Activated T-helper 1 cell treated with anti-CD3 and anti-CD28 coated beads, Interleukin-12 subunit alpha, Interleukin-12 subunit beta, Interleukin-2, Interleukin-4 antibody, amounts not matched to agents 30 ng/mL and 10 ng/mL and 1 ng/mL, durations not matched to agents 14 hours and 24 hours and 36 hours (primary cell): Measurements from ENCODE around the gene GNLY. TPM values are rescaled to one million over a fixed set of nuclear protein-coding genes. Genes with fewer than 3 reads are reported as not detected.

Source experiments
- DNase-seq: peaks from one replicate; pipeline ENCODE4 v3.0.0; 2021; ENCODE audit warnings: low spot score
- H3K27ac Mint-ChIP-seq: one replicate; pipeline ENCODE4 v1.8.0; 2021; ENCODE audit warnings: mild to moderate bottlenecking, mixed read lengths
- H3K27me3 Mint-ChIP-seq: one replicate; pipeline ENCODE4 v1.8.0; 2022; ENCODE audit warnings: mild to moderate bottlenecking, moderate library complexity, mixed read lengths; ENCODE audit not compliant: insufficient read depth
- H3K36me3 Mint-ChIP-seq: one replicate; pipeline ENCODE4 v1.8.0; 2021; ENCODE audit warnings: low read depth, mixed read lengths
- H3K4me1 Mint-ChIP-seq: one replicate; pipeline ENCODE4 v1.8.0; 2021; ENCODE audit warnings: low read depth, mixed read lengths
- H3K4me3 Mint-ChIP-seq: one replicate; pipeline ENCODE4 v1.8.0; 2021; ENCODE audit warnings: mild to moderate bottlenecking, moderate library complexity, mixed read lengths
- H3K9me3 Mint-ChIP-seq: one replicate; pipeline ENCODE4 v1.8.0; 2021; ENCODE audit warnings: mixed read lengths
- intact Hi-C: fragments of 100-400 bp; cut with micrococcal nuclease; formaldehyde crosslinking; loops from one replicate; pipeline ENCODE4 v1.15.1; 2024
- total RNA-seq: library from RNA; stranded (reverse); gene quantifications from 2 replicates; pipeline ENCODE4 v1.2.3, GENCODE V29; 2022

GNLY gene
- total RNA-seq, 1 donor from 2014 or later: 152 TPM

DNA sequence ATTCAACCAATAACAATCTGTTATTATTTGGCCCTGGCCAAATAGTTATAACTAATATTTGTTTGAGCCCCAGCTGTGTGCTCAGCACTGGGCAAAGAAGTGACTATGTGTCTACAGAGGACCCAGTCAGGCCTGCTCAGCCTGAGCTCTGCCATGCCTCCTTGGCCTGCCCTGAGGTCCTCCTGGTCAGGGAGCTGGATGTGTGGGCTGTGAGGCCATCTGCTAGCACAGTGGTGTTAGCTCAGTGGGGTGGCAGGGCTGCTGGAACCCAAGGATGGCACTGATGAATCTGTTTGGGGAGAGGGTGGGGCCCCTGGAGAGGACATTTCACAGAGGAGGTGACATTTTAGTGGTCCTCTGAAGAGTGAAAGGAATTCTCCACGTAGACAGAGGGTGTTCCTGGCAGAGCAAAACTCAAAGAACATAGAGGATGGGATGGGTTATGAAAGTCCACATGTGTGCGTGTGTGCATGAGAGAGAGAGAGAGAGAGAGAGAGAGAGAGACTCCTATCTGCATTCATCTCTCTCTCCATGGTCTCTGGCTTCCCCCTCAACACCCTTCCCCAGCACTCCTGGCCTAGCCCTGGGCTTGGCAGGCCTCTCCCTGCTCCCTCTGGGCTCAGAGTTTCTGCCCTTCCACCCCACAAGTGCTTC, 38.4 kb downstream of the GNLY start:
- Mint-ChIP-seq H3K27me3 (peaks cover 29% of the 10 kb centered on the region), H3K4me3 (no peak overlapping the region), H3K9me3 (no peaks in the 10 kb centered on the region), H3K27ac (peak overlapping the region; percentile 48), H3K4me1 (peaks cover 13% of the 10 kb centered on the region), H3K36me3 (no peaks in the 10 kb centered on the region)
- intact Hi-C loops: no loop called here
- no peak for DNase-seq

DNA sequence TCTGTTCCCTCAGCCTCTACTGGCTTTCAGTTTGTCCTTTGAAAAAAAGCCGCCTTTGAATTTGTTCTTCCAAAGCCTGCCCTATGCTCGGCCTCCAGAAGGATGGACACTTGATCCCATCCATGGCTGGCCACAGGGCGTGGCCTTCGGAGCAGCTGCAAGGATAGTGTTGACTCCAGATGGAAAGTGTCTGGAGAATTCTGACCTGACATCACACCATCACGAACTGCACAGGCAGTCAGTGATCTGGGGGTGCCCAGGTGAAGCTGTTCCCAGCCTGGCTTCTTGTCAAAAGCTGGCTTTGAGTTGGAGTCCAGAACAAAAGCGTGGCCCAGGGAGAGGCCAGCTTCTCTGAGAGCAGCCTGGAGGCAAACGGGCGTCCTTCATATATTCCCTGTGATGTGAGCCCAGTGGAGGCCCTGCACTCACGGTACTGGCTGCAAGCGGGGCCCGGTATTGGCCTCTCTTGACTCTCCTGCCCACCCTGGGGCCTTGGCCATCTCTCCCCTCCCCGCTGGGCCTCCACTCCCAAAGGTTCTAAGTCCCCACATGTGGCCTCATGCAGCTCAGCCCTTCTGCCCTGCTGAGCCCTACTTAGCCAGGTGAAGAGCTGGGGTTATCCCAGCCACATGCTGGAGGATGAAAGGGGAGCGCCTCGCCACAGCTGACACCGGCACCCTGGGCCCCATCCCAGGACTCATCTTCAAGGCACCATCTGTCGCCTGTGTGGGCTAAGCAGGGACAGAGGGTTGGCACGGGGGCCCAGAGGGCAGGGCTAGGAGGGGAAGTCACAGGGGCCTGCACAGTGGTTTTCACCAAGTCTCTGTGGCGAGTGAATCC, 39.2 kb downstream of the GNLY start:
- no peak for DNase-seq
- no peaks in the 10 kb centered on the region for H3K36me3 Mint-ChIP-seq
- H3K9me3 Mint-ChIP-seq: no peaks in the 10 kb centered on the region
- H3K4me1 Mint-ChIP-seq: peaks cover 13% of the 10 kb centered on the region
- H3K27ac Mint-ChIP-seq: no peak overlapping the region
- intact Hi-C loops: no loop called here
- H3K27me3 Mint-ChIP-seq: peaks cover 34% of the 10 kb centered on the region
- H3K4me3 Mint-ChIP-seq: no peak overlapping the region

DNA sequence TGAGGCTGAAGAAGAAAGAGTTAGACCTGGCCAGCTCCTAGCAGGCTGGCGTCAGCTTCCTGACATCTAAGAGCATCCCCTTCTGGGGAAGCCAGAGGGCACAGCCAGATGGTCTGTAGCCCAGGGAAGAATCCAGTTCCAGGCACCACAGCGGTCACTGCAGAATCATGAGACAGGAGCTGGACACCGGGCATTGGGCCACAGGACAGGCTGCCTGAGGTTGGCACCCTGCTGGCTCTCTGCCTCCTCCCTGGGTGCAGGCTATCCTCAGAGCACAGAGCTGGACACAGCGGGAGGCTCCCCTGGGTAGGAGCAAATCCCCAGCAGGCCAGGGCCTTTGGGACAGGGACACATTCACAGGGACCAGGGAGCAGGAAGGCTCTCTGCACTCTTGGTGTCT, 39.9 kb downstream of the GNLY start:
- H3K4me1 Mint-ChIP-seq: peaks cover 8% of the 10 kb centered on the region
- no peaks in the 10 kb centered on the region for H3K36me3 Mint-ChIP-seq
- H3K27ac Mint-ChIP-seq: no peak overlapping the region
- no peak overlapping the region for H3K4me3 Mint-ChIP-seq
- peaks cover 35% of the 10 kb centered on the region for H3K27me3 Mint-ChIP-seq
- no peaks in the 10 kb centered on the region for H3K9me3 Mint-ChIP-seq
- DNase-seq: no peak
- intact Hi-C loops: no loop called here

DNA sequence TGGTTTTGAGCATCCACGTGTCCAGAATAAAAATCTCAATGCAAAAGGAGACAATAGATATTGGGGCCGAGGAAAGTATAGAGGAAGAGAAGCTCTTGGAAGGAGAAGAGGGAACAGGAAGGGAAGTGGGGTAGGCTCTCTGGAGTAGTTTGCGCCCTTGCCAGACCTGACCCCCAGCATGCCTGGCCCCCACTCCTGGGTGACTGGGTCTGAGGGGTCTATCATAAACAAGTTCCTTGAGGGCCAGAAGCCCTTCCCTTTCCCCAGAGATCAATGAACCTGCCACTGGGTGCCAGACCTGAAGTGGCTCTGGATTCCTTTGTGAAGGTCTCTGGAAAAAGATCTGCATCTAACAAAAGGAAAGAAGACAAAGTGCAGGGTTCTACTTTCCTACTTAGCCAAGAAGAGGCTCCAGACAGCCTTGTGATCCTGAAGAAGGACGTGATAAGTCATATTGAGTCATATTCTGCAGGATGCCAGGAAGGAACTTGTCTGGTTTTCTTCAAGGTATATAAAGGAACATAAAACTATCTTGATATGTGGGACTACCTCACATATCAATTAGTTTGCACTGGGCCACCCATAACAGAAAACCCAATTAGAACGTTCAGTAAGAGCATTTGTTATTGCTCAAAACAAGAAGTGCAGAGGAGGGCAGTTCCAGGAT, 40.9 kb downstream of the GNLY start:
- intact Hi-C loops: no loop called here
- DNase-seq: no peak
- no peaks in the 10 kb centered on the region for H3K9me3 Mint-ChIP-seq
- H3K36me3 Mint-ChIP-seq: no peaks in the 10 kb centered on the region
- H3K4me3 Mint-ChIP-seq: no peak overlapping the region
- no peak overlapping the region for H3K27ac Mint-ChIP-seq
- peaks cover 39% of the 10 kb centered on the region for H3K27me3 Mint-ChIP-seq
- H3K4me1 Mint-ChIP-seq: no peaks in the 10 kb centered on the region

- intact Hi-C loops: no loop called here
- Mint-ChIP-seq H3K4me3 (no peak overlapping the region), H3K27ac (no peak overlapping the region), H3K4me1 (no peaks in the 10 kb centered on the region), H3K27me3 (peaks cover 39% of the 10 kb centered on the region), H3K9me3 (no peaks in the 10 kb centered on the region), H3K36me3 (no peaks in the 10 kb centered on the region)
- no peak for DNase-seq
Observed at GRCh38 chr2:85735691-85736090, 41.5 kb downstream of the GNLY start.

DNA sequence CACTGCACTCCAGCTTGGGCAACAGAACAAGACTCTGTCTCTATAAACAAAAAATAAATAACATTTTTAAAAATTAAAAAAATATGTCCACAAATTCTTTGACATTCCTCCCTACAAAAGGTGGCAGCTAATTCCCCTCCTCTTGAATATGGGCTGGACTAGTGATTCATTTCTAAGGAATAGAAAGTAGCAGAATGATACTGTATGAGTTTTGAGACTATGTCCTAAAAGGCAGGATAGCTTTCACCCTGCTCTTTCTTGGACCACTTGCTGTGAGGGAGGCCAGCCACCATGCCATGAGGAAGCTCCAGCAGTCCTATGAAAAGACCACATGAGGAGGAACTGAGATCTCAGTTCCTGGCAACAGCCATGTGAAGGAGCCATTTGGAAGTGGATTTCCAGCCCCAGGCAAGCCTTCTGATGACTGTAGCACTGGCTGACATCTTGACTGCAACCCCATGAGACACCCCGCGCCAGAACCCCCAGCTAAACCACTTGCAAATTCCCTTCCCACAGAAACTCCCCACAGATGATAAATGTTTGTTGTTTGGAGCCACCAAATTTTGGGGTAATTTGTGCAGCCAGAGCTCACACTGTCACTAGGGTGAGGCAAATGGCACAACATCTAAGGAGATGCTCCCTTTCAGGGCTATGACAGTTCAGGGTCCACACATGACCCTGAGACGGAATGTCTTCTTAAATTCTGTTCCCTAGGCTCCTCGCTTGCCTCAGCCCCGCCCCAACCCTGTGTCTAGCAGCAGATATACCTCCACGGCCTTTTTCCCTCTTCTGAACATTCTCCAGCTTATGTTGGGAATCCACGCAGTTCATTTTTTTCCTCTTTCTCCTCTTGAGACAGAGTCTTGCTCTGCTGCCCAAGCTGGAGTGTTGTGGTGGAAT, 42.5 kb downstream of the GNLY start:
- Mint-ChIP-seq H3K9me3 (no peaks in the 10 kb centered on the region), H3K4me1 (no peaks in the 10 kb centered on the region), H3K36me3 (no peaks in the 10 kb centered on the region), H3K4me3 (no peak overlapping the region), H3K27me3 (peaks cover 44% of the 10 kb centered on the region), H3K27ac (no peak overlapping the region)
- DNase-seq: no peak
- intact Hi-C loops: no loop called here

DNA sequence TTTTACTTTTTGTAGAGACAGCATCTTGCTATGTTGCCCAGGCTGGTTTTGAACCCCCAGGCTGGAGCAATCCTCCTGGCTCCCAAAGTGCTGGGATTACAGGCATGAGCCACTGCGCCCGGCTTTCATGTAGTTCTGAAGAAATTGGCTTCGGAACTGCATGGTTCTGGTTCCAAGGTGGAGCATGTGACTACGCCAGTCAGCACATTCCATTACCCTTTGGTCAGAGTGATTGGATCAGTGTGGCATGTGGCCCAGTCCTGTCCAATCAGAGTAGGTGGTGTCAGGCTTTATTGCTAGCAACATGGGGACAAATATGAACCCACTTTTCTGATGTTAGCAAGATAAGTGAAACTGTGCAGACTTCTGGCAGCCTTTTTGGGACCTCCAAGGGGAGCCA, 43.3 kb downstream of the GNLY start:
- intact Hi-C loops: no loop called here
- Mint-ChIP-seq H3K36me3 (no peaks in the 10 kb centered on the region), H3K27ac (no peak overlapping the region), H3K4me1 (no peaks in the 10 kb centered on the region), H3K9me3 (no peaks in the 10 kb centered on the region), H3K27me3 (peaks cover 50% of the 10 kb centered on the region), H3K4me3 (no peak overlapping the region)
- DNase-seq: no peak

DNA sequence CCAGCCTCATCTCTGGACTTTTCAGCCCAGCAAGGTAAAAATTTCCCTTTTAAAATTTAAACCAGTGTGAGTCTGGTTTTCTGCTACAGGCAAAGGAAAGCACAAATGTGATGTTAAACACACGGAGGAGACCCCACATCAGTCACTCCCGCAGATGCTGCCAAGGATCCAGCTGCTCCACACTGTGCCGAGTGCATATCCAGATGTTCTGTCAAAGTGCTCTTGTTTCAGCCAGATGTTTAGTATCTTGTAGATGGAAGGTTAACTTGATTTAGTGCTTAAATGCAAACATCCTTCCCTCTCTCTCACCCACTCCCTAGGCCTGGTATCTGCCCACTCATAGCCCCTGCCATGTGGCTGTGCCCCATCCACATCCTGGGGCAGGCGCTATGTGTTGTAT, 43.8 kb downstream of the GNLY start:
- no peak for DNase-seq
- peaks cover 50% of the 10 kb centered on the region for H3K27me3 Mint-ChIP-seq
- H3K4me3 Mint-ChIP-seq: no peak overlapping the region
- no peaks in the 10 kb centered on the region for H3K4me1 Mint-ChIP-seq
- intact Hi-C loops: no loop called here
- H3K9me3 Mint-ChIP-seq: no peaks in the 10 kb centered on the region
- no peak overlapping the region for H3K27ac Mint-ChIP-seq
- H3K36me3 Mint-ChIP-seq: no peaks in the 10 kb centered on the region

GRCh38 chr2:85740193-85740592, 46.0 kb downstream of the GNLY start:
- H3K27ac Mint-ChIP-seq: no peak overlapping the region
- DNase-seq: no peak
- H3K27me3 Mint-ChIP-seq: peaks cover 57% of the 10 kb centered on the region
- intact Hi-C loops: no loop called here
- no peaks in the 10 kb centered on the region for H3K9me3 Mint-ChIP-seq
- H3K4me1 Mint-ChIP-seq: peaks cover 4% of the 10 kb centered on the region
- H3K36me3 Mint-ChIP-seq: no peaks in the 10 kb centered on the region
- no peak overlapping the region for H3K4me3 Mint-ChIP-seq

DNA sequence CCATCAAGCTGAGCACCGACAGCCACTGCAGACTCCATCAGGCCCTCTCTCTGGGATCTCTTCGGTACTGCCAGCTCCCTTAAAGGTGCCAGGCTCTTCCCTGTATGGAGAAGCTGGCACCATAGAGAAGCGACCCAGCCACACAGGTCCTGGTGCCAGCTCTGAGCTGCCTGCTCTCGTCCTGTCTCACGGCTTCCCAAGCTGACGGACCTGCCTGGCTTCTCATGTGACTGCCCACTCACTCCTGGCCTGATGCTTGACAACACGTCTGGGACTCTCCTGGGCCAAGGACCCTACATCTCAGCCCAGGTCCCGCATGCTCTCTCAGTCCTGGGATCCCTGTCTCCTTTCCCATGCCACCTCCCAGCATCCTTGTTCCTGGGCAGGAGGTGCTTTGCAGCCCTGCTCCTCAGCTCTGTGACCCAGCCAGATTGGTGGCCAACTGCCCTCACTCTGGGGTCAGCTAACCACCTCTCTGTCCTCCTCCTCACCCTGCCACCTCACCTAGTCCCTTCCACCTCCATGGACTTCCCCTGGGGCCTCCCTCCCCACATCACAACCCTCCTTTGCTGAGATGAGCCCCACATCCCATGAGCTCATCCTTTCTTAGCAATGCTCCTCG, 47.2 kb downstream of the GNLY start:
- Mint-ChIP-seq H3K27me3 (peaks cover 57% of the 10 kb centered on the region), H3K36me3 (no peaks in the 10 kb centered on the region), H3K27ac (no peak overlapping the region), H3K4me3 (no peak overlapping the region), H3K9me3 (no peaks in the 10 kb centered on the region), H3K4me1 (peaks cover 4% of the 10 kb centered on the region)
- DNase-seq: no peak
- intact Hi-C loops: no loop called here

- Mint-ChIP-seq H3K36me3 (no peaks in the 10 kb centered on the region), H3K27me3 (peaks cover 52% of the 10 kb centered on the region)
Observed at GRCh38 chr2:85741833-85742455, 47.8 kb downstream of the GNLY start.

More at GRCh38 chr2:85741833-85742455, 47.8 kb downstream of the GNLY start:
- Mint-ChIP-seq H3K4me1 (peaks cover 4% of the 10 kb centered on the region), H3K27ac (no peak overlapping the region), H3K4me3 (no peak overlapping the region), H3K9me3 (no peaks in the 10 kb centered on the region)
- no peak for DNase-seq
- intact Hi-C loops: no loop called here
